ENCODE results near the gene PLS3. TPM values are rescaled to one million over a fixed set of nuclear protein-coding genes. Genes with fewer than 3 reads are reported as not detected.
A peak's percentile ranks its signal among the peaks of the same experiment; 100 is the strongest.

The PLS3 gene
- total RNA-seq, 4 donors from 2014 or later, result 129 to 268 (median 174) TPM

GRCh38 chrX:115579327-115579726 is 18.4 kb downstream of the PLS3 start:
- H3K27ac ChIP-seq, result peak overlapping the region in 1 of 2 donors; percentile 26
- intact Hi-C loops (cut with DNase I; ENCODE audit: low total_unique reads), result no loop called here

GRCh38 chrX:115579786-115580294 is 18.9 kb downstream of the PLS3 start:
- intact Hi-C loops (cut with DNase I; ENCODE audit: low total_unique reads), result no loop called here
- H3K4me3 ChIP-seq, result no peak overlapping the region
- H3K27ac ChIP-seq, result peak overlapping the region in 1 of 2 donors; percentile 26
- H3K4me1 ChIP-seq, result no peaks in the 10 kb centered on the region
- H3K9me3 ChIP-seq, result no peaks in the 10 kb centered on the region
- TF ChIP-seq POLR2A (IDR thresholded peaks at IDR 0.05), result no peak
- TF ChIP-seq CTCF (IDR thresholded peaks at IDR 0.05), result no peak
- no peaks in the 10 kb centered on the region for H3K36me3 ChIP-seq
- no peak for DNase-seq
- peaks cover 0 to 9% of the 10 kb centered on the region in 2 donors for H3K27me3 ChIP-seq

More at GRCh38 chrX:115579327-115579726, 18.4 kb downstream of the PLS3 start:
- Histone ChIP-seq H3K27me3 (peaks cover 0 to 9% of the 10 kb centered on the region in 2 donors), H3K4me1 (no peaks in the 10 kb centered on the region), H3K36me3 (no peaks in the 10 kb centered on the region), H3K9me3 (no peaks in the 10 kb centered on the region), H3K4me3 (no peak overlapping the region)
- no peak for TF ChIP-seq CTCF (IDR thresholded peaks at IDR 0.05)
- no peak for TF ChIP-seq POLR2A (IDR thresholded peaks at IDR 0.05)
- DNase-seq, result no peak

- DNase-seq, result no peak
- H3K4me3 ChIP-seq, result no peak overlapping the region
- H3K36me3 ChIP-seq, result no peaks in the 10 kb centered on the region
- H3K4me1 ChIP-seq, result no peaks in the 10 kb centered on the region
- no peak for TF ChIP-seq CTCF (IDR thresholded peaks at IDR 0.05)
- no peak for TF ChIP-seq POLR2A (IDR thresholded peaks at IDR 0.05)
- H3K9me3 ChIP-seq, result no peaks in the 10 kb centered on the region
- intact Hi-C loops (cut with DNase I; ENCODE audit: low total_unique reads), result no loop called here
- peak overlapping the region; percentile 71 to 81 for H3K27ac ChIP-seq
- H3K27me3 ChIP-seq, result peaks cover 0 to 9% of the 10 kb centered on the region in 2 donors
These were observed 21.0 kb downstream of the PLS3 start for GRCh38 chrX:115581759-115582615.

DNA sequence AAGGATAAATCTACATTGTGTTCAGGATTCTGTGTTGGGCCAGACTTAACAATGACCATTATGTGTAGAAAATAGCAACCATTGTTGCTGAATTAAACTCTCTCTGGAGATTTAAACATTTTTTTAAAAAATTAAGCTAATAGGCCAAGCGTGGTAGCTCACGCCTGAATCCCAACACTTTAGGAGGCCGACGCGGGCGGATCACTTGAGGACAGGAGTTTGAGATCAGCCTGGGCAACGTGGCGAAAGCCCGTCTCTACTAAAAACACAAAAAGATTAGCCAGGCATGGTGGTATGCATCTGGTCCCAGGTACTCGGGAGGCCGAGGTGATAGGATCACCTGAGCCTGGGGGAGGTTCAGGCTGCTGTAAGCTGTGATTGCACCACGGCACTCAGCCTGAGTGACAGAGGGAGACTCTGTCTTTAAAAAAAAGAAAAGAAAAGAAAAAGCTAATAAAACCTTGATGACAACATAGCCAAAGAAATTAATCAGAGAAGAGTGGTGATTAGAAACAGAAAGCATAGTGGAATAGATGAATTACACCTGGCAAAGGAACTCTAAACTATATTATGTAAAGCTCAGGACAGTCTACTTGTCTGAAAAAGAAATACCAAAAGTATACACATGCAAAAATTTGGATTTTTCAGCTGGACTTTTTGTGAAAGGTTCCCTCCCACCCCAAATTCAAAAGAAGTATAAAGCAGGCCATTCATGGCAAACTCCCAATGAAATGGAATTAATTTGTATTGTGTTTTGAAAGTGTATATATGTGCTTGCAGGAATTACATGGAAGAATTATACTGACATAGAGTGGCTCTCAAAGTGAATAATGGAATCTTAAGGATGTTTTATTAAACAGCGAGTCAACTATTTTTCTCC is 21.9 kb downstream of the PLS3 start:
- DNase-seq, result no peak
- Histone ChIP-seq H3K9me3 (no peaks in the 10 kb centered on the region), H3K27me3 (peaks cover 0 to 6% of the 10 kb centered on the region in 2 donors), H3K4me1 (no peaks in the 10 kb centered on the region), H3K27ac (peak overlapping the region; percentile 71 to 81), H3K36me3 (no peaks in the 10 kb centered on the region), H3K4me3 (no peak overlapping the region)
- TF ChIP-seq CTCF (IDR thresholded peaks at IDR 0.05) (no peak), POLR2A (IDR thresholded peaks at IDR 0.05) (no peak)
- intact Hi-C loops (cut with DNase I; ENCODE audit: low total_unique reads), result no loop called here
